Uterus (tissue), 4 donors: ENCODE results near the gene ROM1. TPM values are rescaled to one million over a fixed set of nuclear protein-coding genes. Genes with fewer than 3 reads are reported as not detected.
A peak's percentile ranks its signal among the peaks of the same experiment; 100 is the strongest.
"Not testable (repeated sequence)": the region's sequence is repeated elsewhere in the genome, so short reads cannot be mapped to it uniquely, and the experiment has no call there.

Experiments
- DNase-seq, 2 donors: peaks; one replicate each; pipeline ENCODE4 v3.0.0-alpha.2; 2019 to 2020
- H3K27ac ChIP-seq, 2 donors: fragments of 200-600 bp; sonication (generic); 1 replicate in 1 of 2; 2 replicates in 1 of 2; pipeline ENCODE4 v1.5.1; 2016 to 2018
- H3K27me3 ChIP-seq, 2 donors: fragments of 200-600 bp; sonication (generic); one replicate each; pipeline ENCODE4 v1.5.1; 2018 to 2019; ENCODE audit warnings: control low read depth in 1 of 2
- H3K36me3 ChIP-seq, 2 donors: fragments of 200-600 bp; sonication (generic); one replicate each; pipeline ENCODE4 v1.5.1; 2019; ENCODE audit warnings: control low read depth in 1 of 2
- H3K4me1 ChIP-seq, 2 donors: fragments of 200-600 bp; sonication (generic); one replicate each; pipeline ENCODE4 v1.5.1; 2018 to 2019; ENCODE audit warnings: control low read depth in 1 of 2
- H3K4me3 ChIP-seq, 2 donors: fragments of 200-600 bp; sonication (generic); 1 replicate in 1 of 2; 2 replicates in 1 of 2; pipeline ENCODE4 v1.5.1; 2018 to 2019; ENCODE audit warnings: mild to moderate bottlenecking in 1 of 2
- H3K9me3 ChIP-seq, 2 donors: fragments of 200-600 bp; sonication (generic); one replicate each; pipeline ENCODE4 v1.5.1; 2019; ENCODE audit warnings: control low read depth in 1 of 2
- CTCF ChIP-seq, 4 experiments: fragments of 200-600 bp in 2 of 4; fragments of 450-650 bp in 2 of 4; sonication (generic) in 2 of 4; IDR thresholded peaks; one replicate each; pipeline ENCODE4 v1.5.1; 2016 to 2019; ENCODE audit warnings: antibody characterized with exemption in 4 of 4, mild to moderate bottlenecking in 2 of 4, moderate library complexity in 1 of 4
- POLR2A ChIP-seq, 2 donors: fragments of 450-650 bp; IDR thresholded peaks; one replicate each; pipeline ENCODE4 v1.6.1; 2016; ENCODE audit warnings: antibody characterized with exemption in 2 of 2, mild to moderate bottlenecking in 1 of 2, moderate library complexity in 1 of 2
- intact Hi-C: fragments of 100-400 bp; cut with DNase I; formaldehyde crosslinking; loops from one replicate; pipeline ENCODE4 v1.15.1; 2023; ENCODE audit warnings: low total_unique reads
- total RNA-seq, 4 donors: library from RNA; depleted of rRNA in 3 of 4; stranded (reverse); fragments of >200 nt in 3 of 4; gene quantifications; one replicate each; pipeline versions ENCODE4 v1.1.0 to v1.2.4, GENCODE V29; 2014 to 2023
- donor health status: DM: yes; HTN: yes; CAD: no.

The ROM1 gene
- total RNA-seq, 4 donors from 2014 or later = 0.77 to 11.9 (median 5.3) TPM; not detected in 1

GRCh38 chr11:62646825-62647608, 34.0 kb downstream of the ROM1 start:
- Histone ChIP-seq H3K9me3 (no peaks in the 10 kb centered on the region), H3K27me3 (no peaks in the 10 kb centered on the region), H3K36me3 (no peaks in the 10 kb centered on the region), H3K4me3 (peak overlapping the region in 1 of 2 donors; percentile 91), H3K27ac (no peak overlapping the region), H3K4me1 (peaks cover 5 to 14% of the 10 kb centered on the region in 2 donors)
- TF ChIP-seq POLR2A (IDR thresholded peaks at IDR 0.05) (no peak), CTCF (IDR thresholded peaks at IDR 0.05) (no peak)
- intact Hi-C loops = no loop called here
- DNase-seq = no peak

DNA sequence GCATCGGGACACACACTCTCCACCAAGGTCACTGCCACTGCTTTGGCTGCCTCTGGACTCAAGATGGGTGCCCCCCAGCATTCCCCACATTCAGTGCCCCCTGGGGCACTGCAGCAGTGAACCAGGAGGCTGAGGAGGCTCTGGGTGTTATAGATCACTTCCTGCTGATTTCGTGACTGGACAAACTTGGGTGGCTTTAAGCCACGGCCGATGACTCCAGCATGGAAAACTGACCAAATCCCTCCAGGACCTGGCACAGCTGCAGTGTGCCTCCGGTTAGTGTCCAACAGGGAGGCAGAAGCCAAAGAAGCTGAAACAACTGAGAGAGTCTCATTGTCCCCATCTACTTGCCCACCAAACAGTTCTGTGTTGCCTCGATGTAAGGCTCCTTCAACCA, 34.5 kb downstream of the ROM1 start:
- TF ChIP-seq CTCF (IDR thresholded peaks at IDR 0.05) (no peak), POLR2A (IDR thresholded peaks at IDR 0.05) (no peak)
- H3K9me3 ChIP-seq = no peaks in the 10 kb centered on the region
- H3K27me3 ChIP-seq = no peaks in the 10 kb centered on the region
- H3K4me1 ChIP-seq = peaks cover 5 to 14% of the 10 kb centered on the region in 2 donors
- H3K4me3 ChIP-seq = no peak overlapping the region
- no peak for DNase-seq
- H3K36me3 ChIP-seq = no peaks in the 10 kb centered on the region
- intact Hi-C loops = no loop called here
- H3K27ac ChIP-seq = no peak overlapping the region

DNA sequence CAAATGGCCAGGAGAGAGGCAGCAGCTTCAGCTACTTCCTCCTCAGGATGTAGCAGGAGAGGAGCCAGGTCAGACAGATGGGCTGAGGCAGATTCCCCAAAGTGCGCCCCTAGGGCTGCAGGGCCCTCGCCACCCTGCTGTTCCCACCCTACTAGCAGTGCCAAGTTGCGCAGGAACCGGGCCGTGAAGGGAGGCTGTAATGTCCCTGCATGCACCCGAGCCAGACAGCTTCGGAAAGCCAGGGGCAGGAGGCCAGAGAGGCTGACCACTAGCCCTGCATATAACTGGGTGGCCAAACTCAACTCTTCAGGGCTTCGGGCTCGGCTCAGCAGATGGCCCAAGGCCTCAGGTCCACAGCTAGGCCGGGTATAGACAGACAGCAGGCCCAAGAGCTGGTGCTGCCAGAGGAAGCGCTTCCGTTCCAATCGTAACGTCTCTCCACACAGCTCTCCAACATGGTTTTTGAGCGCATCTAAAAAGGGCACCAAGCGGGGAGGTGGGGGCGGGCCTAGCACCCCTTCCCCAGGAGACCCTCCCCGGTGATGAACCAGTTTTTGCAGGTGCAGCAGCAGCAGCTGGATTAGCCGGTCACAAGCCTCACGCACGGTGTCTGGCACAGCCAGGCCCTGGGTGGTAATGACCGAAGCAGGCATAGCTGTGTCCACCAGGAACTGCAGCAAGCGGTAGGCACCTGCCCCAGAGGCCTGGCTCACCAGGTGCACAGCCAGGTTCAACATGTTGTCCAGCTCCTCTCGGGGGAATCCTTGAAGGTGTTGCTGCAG, 35.3 kb downstream of the ROM1 start:
- Histone ChIP-seq H3K9me3 (no peaks in the 10 kb centered on the region), H3K27ac (no peak overlapping the region), H3K36me3 (no peaks in the 10 kb centered on the region), H3K4me1 (peaks cover 5 to 14% of the 10 kb centered on the region in 2 donors), H3K27me3 (no peaks in the 10 kb centered on the region), H3K4me3 (no peak overlapping the region)
- no peak for DNase-seq
- intact Hi-C loops = no loop called here
- TF ChIP-seq POLR2A (IDR thresholded peaks at IDR 0.05) = no peak
- TF ChIP-seq CTCF (IDR thresholded peaks at IDR 0.05) = no peak

DNA sequence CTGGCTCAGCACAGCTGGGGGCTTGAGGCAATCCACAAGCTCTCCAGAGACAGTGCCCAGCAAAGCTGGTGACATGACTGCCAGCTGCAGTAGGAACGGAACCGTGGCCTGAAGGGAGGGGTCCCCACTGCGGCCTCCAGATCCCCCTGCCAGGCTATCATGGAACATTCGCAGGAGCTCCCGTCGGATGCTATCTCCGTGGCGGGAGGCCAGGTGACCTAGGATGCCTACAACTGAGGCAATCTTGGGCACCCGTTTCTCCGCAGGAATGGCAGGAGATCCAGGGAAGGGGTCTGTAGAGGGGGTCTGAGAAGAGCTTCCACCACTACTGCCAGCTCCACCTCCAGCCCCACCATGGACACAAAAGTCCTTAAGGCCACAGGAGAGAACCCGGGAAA, 35.9 kb downstream of the ROM1 start:
- Histone ChIP-seq H3K36me3 (no peaks in the 10 kb centered on the region), H3K9me3 (no peaks in the 10 kb centered on the region), H3K27ac (no peak overlapping the region), H3K4me1 (peaks cover 5 to 14% of the 10 kb centered on the region in 2 donors), H3K4me3 (no peak overlapping the region), H3K27me3 (no peaks in the 10 kb centered on the region)
- intact Hi-C loops = no loop called here
- DNase-seq = no peak
- TF ChIP-seq POLR2A (IDR thresholded peaks at IDR 0.05) (no peak), CTCF (IDR thresholded peaks at IDR 0.05) (no peak)

- Histone ChIP-seq H3K4me3 (no peak overlapping the region), H3K4me1 (peaks cover 5 to 14% of the 10 kb centered on the region in 2 donors), H3K27ac (no peak overlapping the region), H3K36me3 (no peaks in the 10 kb centered on the region), H3K27me3 (no peaks in the 10 kb centered on the region), H3K9me3 (no peaks in the 10 kb centered on the region)
- no peak for DNase-seq
- TF ChIP-seq POLR2A (IDR thresholded peaks at IDR 0.05) (no peak), CTCF (IDR thresholded peaks at IDR 0.05) (no peak)
- intact Hi-C loops = no loop called here
Observed at GRCh38 chr11:62649486-62649885, 36.4 kb downstream of the ROM1 start.

- DNase-seq, H3K27ac ChIP-seq, H3K27me3 ChIP-seq, H3K36me3 ChIP-seq, H3K9me3 ChIP-seq, intact Hi-C loops, H3K4me1 ChIP-seq, H3K4me3 ChIP-seq: not testable (repeated sequence)
Observed at GRCh38 chr11:62650283-62650682, 37.2 kb downstream of the ROM1 start.
